ENCODE measurements around the gene ANKRD60.

DNA sequence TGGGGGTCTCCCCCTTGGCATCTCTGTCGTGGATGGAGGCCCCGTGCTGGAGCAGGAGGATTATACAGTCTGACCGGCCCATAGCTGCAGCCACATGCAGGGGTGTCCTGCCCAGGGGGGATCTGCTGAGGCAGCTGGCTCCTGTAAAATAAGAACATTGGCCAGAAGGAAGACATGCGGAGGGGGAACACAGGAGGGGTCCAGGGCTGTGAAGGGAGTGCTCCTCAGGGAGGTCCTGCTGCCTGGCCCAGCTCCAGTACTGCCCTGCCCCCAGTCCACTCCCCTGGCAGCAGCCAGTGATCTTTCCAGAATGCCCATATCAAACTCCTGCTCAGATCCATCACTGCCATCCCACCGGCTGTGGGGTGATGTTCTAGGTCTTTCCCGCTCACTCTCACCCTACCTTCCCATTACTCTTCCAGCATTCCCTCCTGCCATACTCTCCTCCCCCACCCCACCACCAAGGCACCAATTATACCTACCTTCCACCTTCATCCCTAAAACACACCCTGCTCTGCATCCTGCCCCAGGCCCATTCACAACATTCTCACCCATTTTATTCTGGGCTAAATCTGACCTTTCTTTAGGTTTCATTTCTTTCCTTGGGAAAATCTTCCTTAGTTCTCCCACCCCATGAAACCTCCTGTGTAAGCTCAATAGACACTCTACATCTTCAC is 9.7 kb downstream of the ANKRD60 start:
- TF ChIP-seq RFX5 (IDR thresholded peaks at IDR 0.05) (no peak), RAD21 (conservative IDR thresholded peaks at IDR 0.05 in 1 of 2, IDR thresholded peaks at IDR 0.05 in 1 of 2) (no peak), BHLHE40 (IDR thresholded peaks at IDR 0.05; ENCODE audit: low read depth, low read length) (no peak), TP53 (CRISPR knock-in tag; IDR thresholded peaks at IDR 0.05) (no peak), CHD4 (IDR thresholded peaks at IDR 0.05; ENCODE audit: borderline replicate concordance) (no peak), ZC3H11A (IDR thresholded peaks at IDR 0.05) (no peak)
- TF ChIP-seq, protein P1, sequence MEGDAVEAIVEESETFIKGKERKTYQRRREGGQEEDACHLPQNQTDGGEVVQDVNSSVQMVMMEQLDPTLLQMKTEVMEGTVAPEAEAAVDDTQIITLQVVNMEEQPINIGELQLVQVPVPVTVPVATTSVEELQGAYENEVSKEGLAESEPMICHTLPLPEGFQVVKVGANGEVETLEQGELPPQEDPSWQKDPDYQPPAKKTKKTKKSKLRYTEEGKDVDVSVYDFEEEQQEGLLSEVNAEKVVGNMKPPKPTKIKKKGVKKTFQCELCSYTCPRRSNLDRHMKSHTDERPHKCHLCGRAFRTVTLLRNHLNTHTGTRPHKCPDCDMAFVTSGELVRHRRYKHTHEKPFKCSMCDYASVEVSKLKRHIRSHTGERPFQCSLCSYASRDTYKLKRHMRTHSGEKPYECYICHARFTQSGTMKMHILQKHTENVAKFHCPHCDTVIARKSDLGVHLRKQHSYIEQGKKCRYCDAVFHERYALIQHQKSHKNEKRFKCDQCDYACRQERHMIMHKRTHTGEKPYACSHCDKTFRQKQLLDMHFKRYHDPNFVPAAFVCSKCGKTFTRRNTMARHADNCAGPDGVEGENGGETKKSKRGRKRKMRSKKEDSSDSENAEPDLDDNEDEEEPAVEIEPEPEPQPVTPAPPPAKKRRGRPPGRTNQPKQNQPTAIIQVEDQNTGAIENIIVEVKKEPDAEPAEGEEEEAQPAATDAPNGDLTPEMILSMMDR (IDR thresholded peaks at IDR 0.05) = no peak
- TF ChIP-seq, protein P2, sequence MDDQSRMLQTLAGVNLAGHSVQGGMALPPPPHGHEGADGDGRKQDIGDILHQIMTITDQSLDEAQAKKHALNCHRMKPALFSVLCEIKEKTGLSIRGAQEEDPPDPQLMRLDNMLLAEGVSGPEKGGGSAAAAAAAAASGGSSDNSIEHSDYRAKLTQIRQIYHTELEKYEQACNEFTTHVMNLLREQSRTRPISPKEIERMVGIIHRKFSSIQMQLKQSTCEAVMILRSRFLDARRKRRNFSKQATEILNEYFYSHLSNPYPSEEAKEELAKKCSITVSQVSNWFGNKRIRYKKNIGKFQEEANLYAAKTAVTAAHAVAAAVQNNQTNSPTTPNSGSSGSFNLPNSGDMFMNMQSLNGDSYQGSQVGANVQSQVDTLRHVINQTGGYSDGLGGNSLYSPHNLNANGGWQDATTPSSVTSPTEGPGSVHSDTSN (IDR thresholded peaks at IDR 0.05) = no peak
- TF ChIP-seq, protein P3, sequence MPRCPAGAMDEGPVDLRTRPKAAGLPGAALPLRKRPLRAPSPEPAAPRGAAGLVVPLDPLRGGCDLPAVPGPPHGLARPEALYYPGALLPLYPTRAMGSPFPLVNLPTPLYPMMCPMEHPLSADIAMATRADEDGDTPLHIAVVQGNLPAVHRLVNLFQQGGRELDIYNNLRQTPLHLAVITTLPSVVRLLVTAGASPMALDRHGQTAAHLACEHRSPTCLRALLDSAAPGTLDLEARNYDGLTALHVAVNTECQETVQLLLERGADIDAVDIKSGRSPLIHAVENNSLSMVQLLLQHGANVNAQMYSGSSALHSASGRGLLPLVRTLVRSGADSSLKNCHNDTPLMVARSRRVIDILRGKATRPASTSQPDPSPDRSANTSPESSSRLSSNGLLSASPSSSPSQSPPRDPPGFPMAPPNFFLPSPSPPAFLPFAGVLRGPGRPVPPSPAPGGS (IDR thresholded peaks at IDR 0.05) = no peak
- TF ChIP-seq, protein P4, sequence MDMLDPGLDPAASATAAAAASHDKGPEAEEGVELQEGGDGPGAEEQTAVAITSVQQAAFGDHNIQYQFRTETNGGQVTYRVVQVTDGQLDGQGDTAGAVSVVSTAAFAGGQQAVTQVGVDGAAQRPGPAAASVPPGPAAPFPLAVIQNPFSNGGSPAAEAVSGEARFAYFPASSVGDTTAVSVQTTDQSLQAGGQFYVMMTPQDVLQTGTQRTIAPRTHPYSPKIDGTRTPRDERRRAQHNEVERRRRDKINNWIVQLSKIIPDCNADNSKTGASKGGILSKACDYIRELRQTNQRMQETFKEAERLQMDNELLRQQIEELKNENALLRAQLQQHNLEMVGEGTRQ (IDR thresholded peaks at IDR 0.05) = no peak

Measured in A549 (cell line).